Left hindlimb (tissue), 1 donor: ENCODE results near the gene PTPN18.

ENCODE experiments used
- DNase-seq: peaks from one replicate; pipeline ENCODE4 v3.0.0-alpha.2; 2018

The PTPN18 gene

DNA sequence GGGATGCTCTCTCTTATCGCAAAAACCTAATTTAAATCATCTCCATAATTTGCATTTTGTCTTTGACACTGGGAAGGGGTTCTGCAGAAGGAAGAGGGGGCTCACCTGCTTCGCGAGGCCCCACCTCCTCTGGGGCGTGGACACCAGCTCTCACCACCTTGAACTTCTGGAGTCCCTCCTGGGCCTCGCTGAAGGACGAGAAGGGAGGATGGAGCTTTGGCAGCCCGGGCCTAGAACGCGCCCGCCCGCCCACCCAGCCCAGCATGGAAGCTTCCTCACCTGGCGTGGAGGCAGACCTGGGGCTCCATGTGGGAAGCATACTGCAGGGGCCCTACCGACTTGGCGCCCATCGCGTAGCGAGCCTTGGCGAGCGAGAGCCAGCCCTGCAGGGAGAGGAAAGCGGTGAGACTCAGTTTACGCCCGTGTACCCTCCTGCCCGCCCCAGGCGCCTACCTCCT lies 14.3 kb upstream of the PTPN18 start:
- no peak for DNase-seq

DNA sequence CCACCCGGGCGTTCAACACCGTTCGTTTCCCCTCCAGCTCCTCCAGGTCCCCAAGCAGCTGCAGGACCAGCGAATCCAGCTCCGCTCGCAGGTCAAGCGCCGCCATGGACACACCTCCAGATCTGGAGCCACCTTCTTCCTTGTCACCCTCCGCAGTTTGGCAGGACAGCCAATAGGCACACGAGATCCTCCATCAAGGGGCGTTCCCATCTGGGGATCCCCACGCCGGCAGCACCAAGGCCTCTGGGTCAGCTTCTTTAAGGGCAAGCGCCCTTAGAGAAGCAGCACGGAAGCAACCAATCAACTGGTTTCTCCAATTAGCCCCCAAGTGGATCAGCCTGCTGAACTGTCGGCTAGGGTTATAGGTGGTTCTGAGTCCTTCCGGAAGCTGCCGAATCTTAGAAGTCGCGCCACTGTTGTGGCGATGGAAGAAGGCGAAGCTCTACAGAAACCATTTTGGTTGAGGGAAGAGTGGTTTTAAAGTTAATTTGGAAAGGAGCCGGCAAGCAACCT lies 13.8 kb upstream of the PTPN18 start:
- peak; percentile 93 for DNase-seq

DNA sequence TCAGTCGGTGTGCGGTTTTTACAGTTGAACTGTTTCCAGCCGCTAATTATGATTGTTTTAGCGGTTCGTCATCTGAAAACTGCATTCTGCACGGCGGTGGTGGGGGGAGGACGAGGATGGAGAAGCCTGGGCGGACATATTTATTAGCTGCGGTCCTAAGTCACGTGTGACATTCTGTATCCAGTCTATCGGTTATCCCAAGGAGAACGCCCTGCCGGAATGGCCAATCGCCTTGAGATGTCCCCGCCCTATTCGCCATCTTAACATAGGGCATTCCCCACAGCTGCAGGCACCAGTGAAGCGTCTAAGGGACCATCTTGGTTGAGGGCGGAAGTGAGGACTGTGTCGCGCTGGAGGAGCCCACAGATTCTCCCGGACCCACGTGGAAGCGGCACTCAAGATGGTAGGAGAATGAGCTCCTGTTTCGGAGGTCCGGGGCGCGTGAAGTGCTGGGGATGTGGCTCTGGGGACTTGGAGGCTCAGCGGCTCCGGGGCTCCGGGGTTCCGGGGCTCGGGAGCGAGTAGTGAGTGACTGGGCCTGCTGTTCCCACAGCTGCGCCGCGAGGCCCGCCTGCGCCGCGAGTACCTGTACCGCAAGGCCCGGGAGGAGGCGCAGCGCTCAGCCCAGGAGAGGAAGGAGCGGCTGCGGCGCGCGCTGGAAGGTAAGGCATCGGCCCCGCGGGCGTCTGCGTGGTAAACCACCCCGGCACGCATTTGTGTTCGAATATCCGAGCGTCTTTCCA lies 13.2 kb upstream of the PTPN18 start, which contains the start of gene IMP4:
Gene IMP4 (plus strand): TSS at position 365 of the 743 bp plus-strand sequence. CDS start 36 bp downstream, at position 401.
- peak; percentile 98 for DNase-seq

DNA sequence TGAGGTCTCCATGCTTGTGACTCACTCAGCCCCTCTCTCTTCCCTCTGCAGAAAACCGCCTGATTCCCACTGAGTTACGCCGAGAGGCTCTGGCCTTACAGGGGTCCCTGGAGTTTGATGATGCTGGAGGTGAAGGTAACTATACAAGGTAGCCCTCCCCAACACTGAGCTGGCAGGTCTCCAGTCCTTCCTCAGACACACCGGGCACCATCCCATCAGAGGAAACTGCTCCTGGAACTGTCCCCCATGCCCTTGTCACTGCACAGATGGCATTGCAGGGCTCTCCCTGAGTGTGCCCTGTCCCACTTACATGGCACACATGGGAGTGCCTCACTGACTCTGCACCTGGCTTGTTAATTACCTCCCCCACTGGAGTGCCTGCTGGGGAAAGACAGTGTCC lies 11.3 kb upstream of the PTPN18 start:
- no peak for DNase-seq

DNA sequence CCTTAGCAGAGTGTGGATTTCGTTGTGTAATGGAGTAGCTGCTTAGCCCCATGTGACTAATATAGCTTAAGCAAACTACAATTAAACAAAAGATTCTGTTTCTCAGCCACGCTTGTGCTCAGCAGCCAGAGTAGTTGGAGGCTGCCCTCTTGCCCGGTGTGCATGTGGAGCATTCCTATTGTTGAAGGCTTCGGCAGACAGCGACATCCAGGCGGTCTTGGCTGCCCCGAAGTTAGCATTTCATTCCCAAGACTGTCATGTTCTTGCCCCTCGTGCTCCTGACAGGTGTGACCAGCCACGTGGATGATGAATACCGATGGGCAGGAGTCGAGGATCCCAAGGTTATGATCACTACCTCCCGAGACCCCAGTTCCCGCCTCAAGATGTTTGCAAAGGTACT lies 10.8 kb upstream of the PTPN18 start:
- DNase-seq: no peak

DNA sequence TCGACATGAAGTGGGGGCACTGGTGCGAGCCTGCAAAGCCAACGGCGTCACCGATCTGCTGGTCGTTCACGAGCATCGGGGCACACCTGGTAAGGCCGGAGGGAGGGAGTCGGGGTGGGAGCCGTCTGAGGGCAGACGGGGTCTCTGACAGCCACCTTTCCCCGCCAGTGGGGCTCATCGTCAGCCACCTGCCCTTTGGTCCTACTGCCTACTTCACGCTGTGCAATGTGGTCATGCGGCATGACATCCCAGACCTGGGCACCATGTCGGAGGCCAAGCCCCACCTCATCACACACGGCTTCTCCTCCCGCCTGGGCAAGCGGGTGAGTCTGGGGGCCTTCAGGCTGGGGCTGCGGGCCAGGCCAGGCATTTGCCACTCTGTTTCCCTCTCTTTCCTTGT lies 10.2 kb upstream of the PTPN18 start:
- DNase-seq: no peak

DNA sequence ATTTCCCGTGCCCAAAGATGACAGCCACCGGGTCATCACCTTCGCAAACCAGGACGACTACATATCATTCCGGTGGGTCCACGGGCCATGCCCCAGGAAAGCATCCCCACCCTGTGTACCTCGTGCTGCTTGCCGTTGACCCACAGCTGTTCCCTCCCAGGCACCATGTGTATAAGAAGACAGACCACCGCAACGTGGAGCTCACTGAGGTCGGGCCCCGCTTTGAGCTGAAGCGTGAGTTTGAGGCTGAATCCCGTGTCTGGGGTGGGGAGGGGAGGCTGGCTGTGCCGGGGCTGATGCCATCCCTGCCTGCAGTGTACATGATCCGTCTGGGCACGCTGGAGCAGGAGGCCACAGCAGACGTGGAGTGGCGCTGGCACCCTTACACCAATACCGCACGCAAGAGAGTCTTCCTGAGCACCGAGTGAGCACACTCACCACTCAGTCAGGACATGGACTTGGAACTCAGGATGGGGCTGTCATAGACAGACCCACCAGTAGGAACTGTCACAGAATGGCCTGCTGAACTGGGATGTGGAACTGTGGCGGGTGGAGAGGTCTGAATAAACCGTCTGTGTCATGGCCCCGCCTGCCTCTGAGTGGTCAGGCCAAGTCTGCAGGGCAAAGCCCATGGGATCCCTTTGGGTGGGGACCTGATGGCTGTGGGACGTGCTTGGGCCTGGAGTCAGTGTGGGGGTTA lies 9.7 kb upstream of the PTPN18 start:
- DNase-seq: no peak

DNA sequence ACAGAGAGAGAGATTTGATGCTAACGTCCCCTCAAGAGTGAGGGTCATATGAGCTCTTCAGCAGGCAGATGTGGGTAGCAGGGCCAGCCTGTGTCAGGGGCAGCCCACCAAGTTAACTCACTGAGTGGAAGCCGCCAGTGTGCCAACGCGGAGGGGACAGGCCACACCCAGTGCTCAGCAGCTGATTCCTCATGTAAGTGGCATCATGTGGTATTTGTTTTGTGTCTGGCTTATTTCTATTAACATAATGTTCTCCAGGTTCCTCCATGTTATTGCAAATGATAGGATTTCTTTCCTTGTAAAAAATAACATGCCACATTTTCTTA lies 9.2 kb upstream of the PTPN18 start:
- DNase-seq: no peak

DNA sequence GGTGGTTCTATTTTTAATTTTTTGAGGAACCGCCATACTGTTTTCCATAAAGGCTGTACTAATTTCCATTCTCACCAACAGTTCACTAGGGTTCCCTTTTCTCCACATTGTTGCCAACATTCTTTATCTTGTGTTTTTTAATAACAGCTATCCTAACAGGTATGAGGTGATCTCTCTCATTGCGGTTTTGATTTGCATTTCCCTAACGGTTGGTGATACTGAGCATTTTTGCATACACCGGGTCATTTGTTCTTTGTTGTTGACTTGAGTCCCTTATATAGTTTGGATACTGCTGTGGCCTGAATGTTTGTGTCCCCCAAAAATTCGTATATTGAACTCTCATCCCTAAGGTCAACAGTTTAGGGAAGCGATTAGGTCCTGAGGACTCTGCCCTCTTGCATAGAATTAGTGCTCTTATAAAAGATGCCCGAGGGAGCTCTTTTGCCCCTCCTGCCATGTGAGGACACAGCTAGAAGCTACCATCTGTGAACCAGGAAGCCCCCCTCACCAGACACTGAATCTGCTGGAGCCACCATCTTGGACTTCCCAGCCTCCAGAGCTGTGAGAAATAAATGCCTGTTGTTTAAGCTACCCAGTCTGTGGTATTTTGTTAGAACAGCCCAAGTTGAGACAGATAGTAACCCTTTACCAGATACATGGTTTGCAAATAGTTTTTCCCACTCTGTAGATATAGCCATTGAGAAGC lies 8.5 kb upstream of the PTPN18 start:
- DNase-seq: no peak

DNA sequence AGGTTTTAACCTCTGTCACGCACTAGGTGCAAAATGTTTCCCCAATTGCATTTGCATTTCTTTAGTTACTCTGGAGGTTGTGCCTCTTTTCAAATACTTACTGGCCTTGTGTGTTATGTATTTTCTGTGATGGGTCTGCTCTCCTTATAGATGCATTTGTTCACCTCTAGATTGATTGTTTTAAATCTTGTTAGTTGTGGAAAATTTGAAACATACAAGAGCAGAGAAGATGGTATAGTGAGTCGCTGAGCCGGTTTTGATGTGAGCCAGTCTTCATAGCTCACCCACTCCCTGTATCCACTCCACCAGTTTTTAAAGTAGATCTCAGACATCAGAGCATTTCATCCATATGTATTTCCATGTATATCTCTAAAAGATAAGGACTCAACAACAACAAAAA lies 6.7 kb upstream of the PTPN18 start:
- DNase-seq: no peak

DNA sequence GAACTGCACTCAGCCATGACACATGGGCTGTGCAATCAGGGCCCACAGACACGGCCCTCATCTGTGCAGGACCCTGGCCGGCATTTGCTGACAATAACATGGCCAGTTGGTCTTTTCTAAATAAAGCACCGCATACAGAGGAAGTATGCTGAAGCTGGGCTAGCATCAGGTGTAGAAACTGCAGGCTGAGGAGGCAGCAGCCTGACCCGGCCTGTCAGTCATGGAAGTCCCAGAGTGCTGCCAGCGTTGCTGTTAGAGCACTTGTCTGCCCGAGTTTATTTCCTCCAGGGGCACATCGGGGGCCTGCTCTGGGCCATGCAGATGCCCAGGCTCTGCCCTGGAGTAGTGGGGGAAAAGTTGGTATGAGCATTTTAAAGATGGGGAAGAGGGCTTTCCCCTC lies 4.1 kb upstream of the PTPN18 start:
- DNase-seq: no peak

DNA sequence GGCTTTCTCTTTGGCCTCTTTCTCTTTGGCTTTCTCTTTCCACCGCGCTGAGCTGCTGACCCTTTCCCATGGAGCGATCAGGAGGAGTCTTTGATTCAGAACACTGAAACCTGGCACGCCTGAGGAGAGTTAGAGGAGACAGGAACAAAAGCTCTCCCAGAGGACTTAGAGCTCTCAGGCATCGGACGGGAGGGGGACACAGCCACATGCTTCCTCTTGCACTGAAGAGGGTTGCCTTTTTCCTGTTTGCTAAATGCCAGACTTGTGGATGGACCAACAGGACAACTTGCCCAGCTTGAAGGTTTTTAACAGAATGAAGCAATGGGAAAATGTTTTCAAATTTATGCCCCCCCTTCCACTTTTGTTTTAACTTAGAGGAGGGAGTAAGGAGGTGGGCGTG lies 3.6 kb upstream of the PTPN18 start:
- DNase-seq: no peak

DNA sequence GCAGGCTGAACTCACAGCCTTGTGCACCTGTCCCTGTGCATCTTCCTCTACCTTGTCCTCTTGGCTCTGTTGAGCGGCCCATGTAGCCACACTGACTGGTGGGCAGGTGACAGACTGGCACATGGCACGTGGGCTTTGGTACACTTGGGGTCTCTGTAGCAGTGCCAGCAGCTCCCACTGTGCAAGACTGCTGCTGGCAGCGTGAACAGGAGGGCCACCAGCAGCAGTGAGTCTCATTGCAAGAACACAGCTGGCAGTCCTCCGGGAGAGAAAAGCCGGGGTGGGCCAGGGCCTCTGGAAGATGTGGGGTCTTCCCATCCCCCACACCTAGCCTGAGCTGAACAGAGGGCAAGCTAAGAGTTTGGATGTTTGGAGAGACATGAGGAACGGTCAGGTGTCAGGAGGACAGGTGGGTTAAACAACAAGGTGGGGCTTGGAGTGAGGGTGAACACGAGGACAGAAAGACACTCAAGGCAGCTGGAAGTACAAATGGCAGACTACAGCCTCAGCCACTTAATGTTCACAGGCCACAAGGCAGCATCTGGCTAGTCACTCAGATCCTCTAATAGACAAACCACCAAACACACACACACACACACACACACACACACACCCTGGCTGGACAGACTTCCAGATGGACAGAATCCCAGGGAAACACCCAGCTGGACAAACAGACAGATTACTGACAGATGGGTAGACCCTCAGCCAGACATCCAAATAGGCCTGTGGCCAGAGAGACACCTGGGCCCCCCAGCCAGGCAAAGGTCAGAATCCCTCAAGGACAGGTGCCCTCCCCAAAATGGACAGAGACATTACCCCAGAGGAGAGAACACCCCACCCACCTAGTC lies 2.3 kb upstream of the PTPN18 start:
- DNase-seq: no peak

DNA sequence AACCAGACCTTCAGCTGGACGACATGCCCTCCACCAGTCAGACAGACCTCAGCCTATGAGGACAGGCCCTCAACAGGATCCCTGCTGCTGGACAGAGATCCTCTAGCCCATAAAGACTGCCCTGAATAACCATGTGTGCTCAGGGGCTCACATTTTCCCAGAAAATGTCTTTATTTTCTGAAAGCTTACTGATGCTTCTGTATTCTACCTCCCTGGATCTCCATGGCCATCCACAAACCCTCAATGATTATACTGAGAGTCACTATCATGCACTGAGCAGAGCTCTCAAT lies 1.8 kb upstream of the PTPN18 start:
- no peak for DNase-seq

DNA sequence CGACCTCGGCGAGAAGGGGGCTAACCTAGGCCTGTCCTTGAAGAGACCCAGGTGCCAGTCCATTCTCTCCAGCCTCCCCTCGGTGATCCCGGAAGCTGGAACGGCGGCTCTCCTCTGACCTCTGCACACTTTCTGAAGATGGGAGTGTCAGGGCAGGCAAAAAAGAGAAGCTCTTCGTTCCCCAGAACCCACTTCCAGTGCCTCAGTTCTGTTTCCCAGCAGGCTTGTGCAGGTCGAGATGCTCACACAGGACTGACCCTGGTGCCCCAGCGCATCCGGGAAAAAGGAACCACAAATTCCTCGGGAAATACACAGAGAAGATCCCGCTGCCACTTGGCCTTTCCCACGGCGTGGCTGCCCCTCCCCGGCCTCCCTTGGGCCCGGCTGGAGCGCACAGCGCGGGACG lies 681 bp upstream of the PTPN18 start:
- DNase-seq: no peak

DNA sequence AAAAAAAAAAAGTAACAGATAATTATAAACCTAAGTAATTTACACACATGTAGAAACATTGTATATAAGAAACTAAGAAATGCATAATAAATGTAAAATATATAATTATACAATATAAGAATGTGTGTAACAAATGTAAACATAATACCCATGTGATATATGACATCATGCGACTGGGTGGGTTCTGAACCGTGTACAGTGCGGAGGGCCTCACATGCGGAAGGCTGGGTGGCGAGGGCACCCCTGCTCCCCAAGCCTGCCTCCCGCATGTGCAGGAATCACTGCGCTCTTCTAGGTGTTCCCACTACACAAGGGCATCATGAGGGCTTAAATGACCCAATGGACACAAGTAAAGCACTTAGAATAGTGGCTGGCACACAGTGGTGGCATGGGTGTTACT lies 2.0 kb downstream of the PTPN18 start:
- DNase-seq: no peak

DNA sequence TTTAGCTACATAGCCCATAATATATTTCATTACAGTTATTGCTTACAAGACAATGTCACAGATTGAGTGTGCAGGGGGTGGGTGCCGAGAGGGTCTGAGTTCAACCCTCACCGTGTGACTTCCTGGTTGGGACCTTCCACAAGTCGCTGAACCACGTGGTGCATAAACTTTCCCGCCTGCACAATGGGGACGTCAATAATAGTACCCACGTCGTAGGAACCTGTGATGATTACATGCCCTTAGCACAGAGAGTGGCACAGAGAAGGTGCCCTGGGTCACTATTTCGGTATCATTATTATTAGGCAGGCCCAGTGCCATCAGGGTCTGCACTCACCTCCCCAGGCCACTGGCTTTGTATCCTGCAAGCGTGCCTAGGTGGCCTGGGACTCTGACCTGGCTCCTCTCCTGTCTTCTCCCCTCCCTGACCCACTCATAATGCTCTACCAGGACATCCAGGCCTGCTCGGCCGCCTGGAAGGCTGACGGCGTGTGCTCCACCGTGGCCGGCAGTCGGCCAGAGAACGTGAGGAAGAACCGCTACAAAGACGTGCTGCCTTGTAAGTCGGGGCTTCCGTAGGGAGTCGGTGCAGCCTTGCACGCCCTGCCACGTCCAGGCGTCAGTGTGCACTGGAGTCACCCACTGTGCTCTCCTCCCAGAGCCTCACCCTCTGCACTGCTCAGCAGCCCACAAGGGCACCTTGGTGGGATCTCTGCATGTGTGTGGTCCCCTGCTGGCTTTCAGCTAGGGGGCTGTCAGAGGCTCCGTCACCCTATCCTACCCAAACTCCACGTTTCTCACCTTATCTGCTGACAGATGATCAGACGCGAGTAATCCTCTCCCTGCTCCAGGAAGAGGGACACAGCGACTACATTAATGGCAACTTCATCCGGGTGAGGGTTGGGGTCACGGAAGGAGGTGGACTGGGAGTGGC lies 2.8 kb downstream of the PTPN18 start:
- DNase-seq: no peak

DNA sequence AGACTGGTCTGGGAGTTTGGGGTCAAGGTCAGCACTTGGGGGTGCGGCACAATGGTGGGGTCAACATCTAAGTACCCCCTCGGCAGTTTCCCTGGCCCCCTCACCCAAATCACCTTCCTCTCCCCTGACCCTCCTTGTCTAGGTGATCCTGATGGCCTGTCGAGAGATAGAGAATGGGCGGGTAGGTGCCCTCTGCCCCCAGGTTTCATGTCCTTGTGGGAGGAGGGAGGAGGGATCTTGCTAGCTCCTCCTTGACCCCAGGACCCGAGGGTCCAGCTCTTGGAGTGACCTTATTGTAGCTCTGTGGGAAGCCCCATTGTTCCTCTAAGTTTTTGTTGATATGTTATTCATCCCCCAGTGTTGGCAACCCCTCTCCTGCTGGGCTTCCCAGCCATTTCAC lies 3.6 kb downstream of the PTPN18 start:
- DNase-seq: no peak

DNA sequence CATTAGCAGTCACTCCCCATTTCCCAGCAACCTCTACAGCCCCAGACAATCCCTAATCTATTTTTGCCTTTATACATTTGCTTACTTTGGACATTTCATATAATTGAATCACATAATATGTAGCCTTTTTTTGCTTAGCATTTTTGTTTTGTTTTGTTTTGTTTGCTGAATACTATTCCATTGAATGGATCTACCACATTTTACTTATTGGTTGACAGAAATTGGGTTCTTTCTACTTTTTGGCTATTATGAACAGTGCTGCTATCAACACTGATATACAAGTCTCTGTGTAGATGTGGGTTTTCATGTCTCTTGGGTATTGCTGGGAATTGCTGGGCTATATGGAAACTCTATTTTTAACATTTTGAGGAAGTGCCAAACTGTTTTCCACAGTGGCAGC lies 7.6 kb downstream of the PTPN18 start:
- no peak for DNase-seq

DNA sequence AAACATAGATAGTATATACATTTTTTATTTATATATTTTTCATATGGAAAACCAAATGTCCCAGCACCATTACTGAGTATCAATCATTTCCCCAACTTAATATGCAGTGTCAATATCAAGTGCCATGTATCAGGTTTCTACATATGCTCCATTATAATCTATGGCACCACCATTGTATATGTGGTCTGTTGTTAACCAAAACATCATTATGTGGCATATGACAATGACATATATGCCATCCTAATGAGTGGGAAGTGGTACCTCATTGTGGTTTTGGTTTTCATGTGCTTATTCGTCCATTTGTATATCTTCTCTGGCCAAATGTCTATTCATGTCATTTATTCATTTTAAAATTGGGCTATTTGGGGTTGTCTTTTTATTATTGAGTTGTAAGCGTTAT lies 9.2 kb downstream of the PTPN18 start:
- no peak for DNase-seq

DNA sequence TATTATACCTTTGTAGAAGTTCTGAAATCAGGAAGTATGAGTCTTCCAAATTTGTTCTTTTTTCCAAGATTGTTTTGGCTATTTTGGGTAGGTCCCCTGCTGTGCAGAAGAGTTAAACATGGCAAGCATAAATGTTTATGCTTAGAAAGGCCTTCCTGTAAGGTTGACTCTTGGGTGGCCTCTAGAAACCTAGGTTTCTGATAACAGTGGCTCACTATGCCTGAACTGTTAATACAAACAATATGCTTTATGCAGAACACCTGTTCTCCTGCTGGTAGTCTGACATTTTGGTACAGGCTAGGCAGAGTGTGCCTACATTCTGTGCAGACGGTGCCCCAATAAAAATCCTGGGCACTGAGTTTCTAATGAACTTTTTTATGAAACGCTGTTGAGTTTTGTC lies 10.1 kb downstream of the PTPN18 start:
- no peak for DNase-seq

DNA sequence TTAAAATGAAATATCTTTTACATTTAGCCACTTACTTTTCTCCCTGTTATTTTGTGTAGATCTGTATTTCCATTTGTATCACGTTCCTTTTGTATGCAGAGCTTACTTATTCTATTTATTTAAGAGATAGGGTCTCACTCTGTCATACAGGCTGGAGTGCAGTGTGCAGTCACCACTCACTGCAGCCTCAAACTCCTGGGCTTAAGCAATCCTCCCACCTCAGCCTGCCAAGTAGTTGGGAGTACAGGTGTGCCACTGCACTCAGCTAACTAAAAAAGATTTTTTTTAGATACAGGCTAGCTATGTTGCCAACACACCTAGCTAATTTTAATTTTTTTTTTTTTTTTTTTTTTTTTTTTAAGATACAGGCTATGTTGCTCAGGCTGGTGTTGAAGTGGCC lies 10.9 kb downstream of the PTPN18 start:
- DNase-seq: no peak
